ENCODE measurements around the gene ZNF254.
"Not testable (repeated sequence)": the region's sequence is repeated elsewhere in the genome, so short reads cannot be mapped to it uniquely, and the experiment has no call there.

ZNF254 gene

GRCh38 chr19:24069905-24070657 lies 16.9 kb upstream of the ZNF254 start:
- DNase-seq (ENCODE audit: extremely low read depth, low read depth), result no peak
- TF ChIP-seq CTCF (IDR thresholded peaks at IDR 0.05; ENCODE audit: low read depth, low read length, missing control alignments), result no peak
- H3K4me3 ChIP-seq (replicated peaks; ENCODE audit: low read depth, low read length), result no peak overlapping the region

DNA sequence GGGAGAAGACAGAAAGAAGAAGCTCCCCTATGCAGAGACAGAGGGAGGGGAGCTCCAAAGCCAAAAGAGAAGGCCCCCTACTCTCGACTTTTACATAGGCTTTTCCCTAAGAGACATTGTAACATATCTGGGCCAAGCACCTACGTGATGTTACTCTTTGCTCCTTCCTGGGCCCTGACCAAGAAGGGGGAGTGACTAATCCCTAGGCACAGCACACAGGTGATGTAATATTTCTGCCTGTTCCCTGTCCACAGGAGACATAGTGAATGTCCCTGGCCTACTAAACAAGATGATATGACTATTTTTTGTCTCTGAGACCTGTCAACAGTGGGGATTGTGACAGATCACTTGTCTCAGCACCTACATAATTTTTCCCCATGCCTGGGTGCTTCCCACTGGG lies 15.9 kb upstream of the ZNF254 start:
- no peak for DNase-seq (ENCODE audit: extremely low read depth, low read depth)
- no peak overlapping the region for H3K4me3 ChIP-seq (replicated peaks; ENCODE audit: low read depth, low read length)
- no peak for TF ChIP-seq CTCF (IDR thresholded peaks at IDR 0.05; ENCODE audit: low read depth, low read length, missing control alignments)

GRCh38 chr19:24072720-24073119 lies 14.3 kb upstream of the ZNF254 start:
- no peak overlapping the region for H3K4me3 ChIP-seq (replicated peaks; ENCODE audit: low read depth, low read length)
- DNase-seq (ENCODE audit: extremely low read depth, low read depth), result no peak
- no peak for TF ChIP-seq CTCF (IDR thresholded peaks at IDR 0.05; ENCODE audit: low read depth, low read length, missing control alignments)

DNA sequence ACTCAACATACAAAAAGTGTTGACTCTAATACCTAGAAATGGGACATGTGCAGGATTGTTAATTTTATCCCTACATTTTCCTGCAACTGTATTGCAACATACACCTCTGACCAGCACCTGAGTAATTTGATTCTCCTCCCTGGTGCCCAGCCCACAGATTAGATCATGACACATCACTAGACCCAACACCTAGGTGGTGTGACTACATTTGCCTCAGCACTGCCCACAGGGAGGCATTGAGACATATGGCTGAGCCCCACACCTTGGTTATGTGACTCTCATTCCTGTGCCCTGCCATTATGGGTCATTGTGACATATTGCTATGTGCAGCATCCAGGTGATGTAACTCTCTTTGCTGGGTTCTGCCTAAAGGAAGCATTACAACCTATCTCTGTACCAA lies 13.2 kb upstream of the ZNF254 start:
- TF ChIP-seq CTCF (IDR thresholded peaks at IDR 0.05; ENCODE audit: low read depth, low read length, missing control alignments), result no peak
- no peak overlapping the region for H3K4me3 ChIP-seq (replicated peaks; ENCODE audit: low read depth, low read length)
- no peak for DNase-seq (ENCODE audit: extremely low read depth, low read depth)

DNA sequence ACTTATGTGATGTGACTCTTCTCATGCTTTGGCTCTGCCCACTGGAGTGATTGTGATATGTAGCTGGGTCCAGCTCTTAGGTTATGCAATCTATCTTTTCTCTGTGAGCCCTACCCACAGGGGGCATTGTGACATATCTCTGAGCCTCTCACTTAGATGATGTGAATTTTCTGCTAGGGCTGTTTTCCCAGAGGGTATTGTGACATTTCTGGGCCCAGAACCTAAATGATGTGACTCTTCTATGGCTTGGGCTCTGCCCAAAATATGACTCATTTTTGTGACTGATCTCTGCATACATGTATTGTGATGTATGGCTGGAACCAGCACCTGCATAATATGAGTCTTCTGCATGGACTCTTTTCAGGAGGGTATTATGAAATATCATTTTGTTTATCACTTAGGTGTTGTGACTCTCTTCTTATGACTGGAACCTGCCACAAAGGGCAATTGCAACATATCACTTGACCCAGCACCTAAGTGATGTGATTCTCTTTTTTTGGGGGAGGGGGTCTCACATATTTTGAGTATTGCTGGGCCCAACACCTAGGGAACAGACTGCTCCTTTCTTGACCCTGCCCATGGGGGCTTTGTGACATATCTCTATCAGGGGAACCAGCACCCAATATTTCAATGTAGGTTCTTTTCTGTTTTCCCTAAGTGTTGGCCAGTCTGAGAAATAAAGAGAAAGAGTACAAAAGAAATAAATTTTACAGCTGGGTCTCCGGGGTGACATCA lies 12.1 kb upstream of the ZNF254 start:
- TF ChIP-seq CTCF (IDR thresholded peaks at IDR 0.05; ENCODE audit: low read depth, low read length, missing control alignments), result no peak
- H3K4me3 ChIP-seq (replicated peaks; ENCODE audit: low read depth, low read length), result no peak overlapping the region
- no peak for DNase-seq (ENCODE audit: extremely low read depth, low read depth)

DNA sequence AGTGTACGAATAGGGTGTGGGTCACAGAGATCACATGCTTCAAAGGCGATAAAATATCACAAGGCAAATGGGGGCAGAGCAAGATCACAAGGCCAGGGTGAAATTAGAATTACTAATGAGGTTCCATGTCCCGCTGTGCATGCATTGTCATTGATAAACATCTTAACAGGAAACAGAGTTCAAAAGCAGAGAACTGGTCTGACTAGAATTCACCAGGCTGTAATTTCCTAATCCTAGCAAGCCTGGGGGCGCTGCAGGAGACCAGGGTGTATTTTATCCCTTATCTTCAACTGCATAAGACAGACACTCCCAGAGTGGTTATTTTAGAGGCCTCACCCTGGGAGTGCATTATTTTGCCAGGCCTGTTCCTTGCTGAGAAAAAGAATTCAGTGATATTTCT lies 11.5 kb upstream of the ZNF254 start:
- not testable (repeated sequence) for H3K4me3 ChIP-seq (replicated peaks; ENCODE audit: low read depth, low read length); DNase-seq (ENCODE audit: extremely low read depth, low read depth)

GRCh38 chr19:24078680-24079079 lies 8.3 kb upstream of the ZNF254 start:
- TF ChIP-seq CTCF (IDR thresholded peaks at IDR 0.05; ENCODE audit: low read depth, low read length, missing control alignments), result no peak
- H3K4me3 ChIP-seq (replicated peaks; ENCODE audit: low read depth, low read length), result no peak overlapping the region
- DNase-seq (ENCODE audit: extremely low read depth, low read depth), result no peak
